Measurements from ENCODE around the gene CNTNAP5. TPM values are rescaled to one million over a fixed set of nuclear protein-coding genes. Genes with fewer than 3 reads are reported as not detected.

The CNTNAP5 gene
- polyA plus RNA-seq, 3 donors from 2014 or later: not detected

GRCh38 chr2:124589971-124590370, 564.9 kb downstream of the CNTNAP5 start:
- Mint-ChIP-seq H3K4me3 (no peak overlapping the region), H3K36me3 (no peaks in the 10 kb centered on the region), H3K9me3 (peaks cover 3 to 19% (median 9%) of the 10 kb centered on the region in 6 donors), H3K27ac (no peak overlapping the region), H3K27me3 (ENCODE audit: low read depth in 3 of 3) (no peaks in the 10 kb centered on the region), H3K4me1 (no peaks in the 10 kb centered on the region)
- no peak for DNase-seq

DNA sequence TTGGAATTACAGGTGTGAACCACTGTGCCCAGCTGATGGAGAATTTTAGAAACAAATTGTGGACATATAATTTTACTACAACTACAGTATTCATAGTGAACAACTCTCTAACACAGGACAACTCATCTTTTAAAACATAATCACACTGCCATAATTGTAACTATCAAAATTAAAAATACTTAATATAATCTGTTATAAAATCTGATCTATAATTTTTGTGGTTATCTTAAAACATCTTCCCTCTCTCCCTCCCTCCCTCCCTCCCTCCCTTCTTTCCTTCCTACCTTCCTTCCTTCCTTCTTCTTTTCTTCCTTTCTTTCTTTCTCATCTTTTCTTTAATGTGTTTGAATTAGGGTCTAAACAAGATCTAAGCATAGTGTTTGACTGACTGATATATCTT, 577.7 kb downstream of the CNTNAP5 start:
- H3K4me1 Mint-ChIP-seq: no peaks in the 10 kb centered on the region
- no peak overlapping the region for H3K4me3 Mint-ChIP-seq
- H3K27ac Mint-ChIP-seq: no peak overlapping the region

GRCh38 chr2:124604940-124605339, 579.9 kb downstream of the CNTNAP5 start:
- no peak overlapping the region for H3K4me3 Mint-ChIP-seq
- H3K27ac Mint-ChIP-seq: no peak overlapping the region
- no peaks in the 10 kb centered on the region for H3K4me1 Mint-ChIP-seq
- H3K27me3 Mint-ChIP-seq (ENCODE audit: low read depth in 3 of 3): peaks cover 0 to 2% (median 0%) of the 10 kb centered on the region in 3 donors
- DNase-seq: no peak
- H3K9me3 Mint-ChIP-seq: peaks cover 5 to 36% (median 13%) of the 10 kb centered on the region in 6 donors
- no peaks in the 10 kb centered on the region for H3K36me3 Mint-ChIP-seq

More for the DNA sequence above, 577.7 kb downstream of the CNTNAP5 start:
- peaks cover 0 to 2% (median 0%) of the 10 kb centered on the region in 3 donors for H3K27me3 Mint-ChIP-seq (ENCODE audit: low read depth in 3 of 3)
- no peaks in the 10 kb centered on the region for H3K36me3 Mint-ChIP-seq
- no peak for DNase-seq
- peaks cover 3 to 45% (median 16%) of the 10 kb centered on the region in 6 donors for H3K9me3 Mint-ChIP-seq

GRCh38 chr2:124607679-124608078, 582.6 kb downstream of the CNTNAP5 start:
- DNase-seq: no peak
- H3K27ac Mint-ChIP-seq: no peak overlapping the region
- H3K9me3 Mint-ChIP-seq: peaks cover 4 to 28% (median 10%) of the 10 kb centered on the region in 6 donors
- no peaks in the 10 kb centered on the region for H3K27me3 Mint-ChIP-seq (ENCODE audit: low read depth in 3 of 3)
- H3K4me3 Mint-ChIP-seq: no peak overlapping the region
- H3K36me3 Mint-ChIP-seq: no peaks in the 10 kb centered on the region
- H3K4me1 Mint-ChIP-seq: no peaks in the 10 kb centered on the region

DNA sequence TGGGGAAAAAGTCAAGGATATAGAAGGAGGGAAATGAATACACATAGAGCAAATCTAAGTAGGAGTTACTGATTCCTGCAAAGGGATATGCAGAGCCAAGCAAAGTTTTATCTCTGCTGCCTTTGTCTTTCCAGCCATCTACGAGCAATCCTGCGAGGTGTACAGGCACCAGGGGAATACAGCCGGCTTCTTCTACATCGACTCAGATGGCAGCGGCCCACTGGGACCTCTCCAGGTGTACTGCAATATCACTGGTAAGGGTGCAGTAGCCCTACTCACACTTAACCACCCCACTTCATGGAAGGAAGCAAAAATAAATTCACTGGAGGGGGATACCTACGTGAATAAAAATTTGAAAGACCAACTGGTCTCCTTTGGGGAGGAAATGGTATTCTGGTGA, 584.6 kb downstream of the CNTNAP5 start:
- no peaks in the 10 kb centered on the region for H3K4me1 Mint-ChIP-seq
- H3K9me3 Mint-ChIP-seq: peaks cover 3 to 21% (median 7%) of the 10 kb centered on the region in 6 donors
- H3K4me3 Mint-ChIP-seq: no peak overlapping the region
- H3K27me3 Mint-ChIP-seq (ENCODE audit: low read depth in 3 of 3): no peaks in the 10 kb centered on the region
- no peaks in the 10 kb centered on the region for H3K36me3 Mint-ChIP-seq
- no peak overlapping the region for H3K27ac Mint-ChIP-seq
- DNase-seq: no peak

DNA sequence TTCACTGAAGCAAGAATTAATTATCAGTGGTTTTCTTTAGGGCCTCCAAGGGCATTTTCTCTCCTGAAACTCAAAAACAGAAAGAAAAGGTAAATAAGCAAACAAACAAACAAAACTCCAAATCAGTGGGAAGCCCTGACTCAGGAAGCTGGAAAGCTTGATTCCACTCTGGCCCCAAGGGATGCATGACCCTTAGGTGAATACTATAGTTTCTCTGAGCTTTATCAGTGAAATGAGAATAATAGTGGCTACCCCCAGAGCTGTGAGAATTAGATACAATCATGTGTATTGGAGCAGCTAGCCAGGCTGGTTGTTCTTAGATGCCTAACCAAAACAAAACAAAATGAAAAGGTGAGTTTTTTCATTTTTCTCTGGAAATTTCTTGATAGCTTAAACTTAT, 585.1 kb downstream of the CNTNAP5 start:
- H3K36me3 Mint-ChIP-seq: no peaks in the 10 kb centered on the region
- no peaks in the 10 kb centered on the region for H3K4me1 Mint-ChIP-seq
- DNase-seq: no peak
- no peak overlapping the region for H3K4me3 Mint-ChIP-seq
- peaks cover 3 to 19% (median 8%) of the 10 kb centered on the region in 6 donors for H3K9me3 Mint-ChIP-seq
- H3K27ac Mint-ChIP-seq: no peak overlapping the region
- H3K27me3 Mint-ChIP-seq (ENCODE audit: low read depth in 3 of 3): no peaks in the 10 kb centered on the region

- Mint-ChIP-seq H3K27me3 (ENCODE audit: low read depth in 3 of 3) (no peaks in the 10 kb centered on the region), H3K4me1 (no peaks in the 10 kb centered on the region), H3K4me3 (no peak overlapping the region), H3K27ac (no peak overlapping the region), H3K36me3 (no peaks in the 10 kb centered on the region), H3K9me3 (peaks cover 2 to 25% (median 8%) of the 10 kb centered on the region in 6 donors)
- DNase-seq: no peak
These were observed 585.8 kb downstream of the CNTNAP5 start for GRCh38 chr2:124610866-124611265.

GRCh38 chr2:124623560-124623959, 598.5 kb downstream of the CNTNAP5 start:
- H3K27ac Mint-ChIP-seq: no peak overlapping the region
- no peak for DNase-seq
- H3K9me3 Mint-ChIP-seq: peaks cover 4 to 28% (median 11%) of the 10 kb centered on the region in 6 donors
- H3K27me3 Mint-ChIP-seq (ENCODE audit: low read depth in 3 of 3): peaks cover 0 to 5% (median 0%) of the 10 kb centered on the region in 3 donors
- H3K4me1 Mint-ChIP-seq: no peaks in the 10 kb centered on the region
- H3K36me3 Mint-ChIP-seq: no peaks in the 10 kb centered on the region
- H3K4me3 Mint-ChIP-seq: no peak overlapping the region

DNA sequence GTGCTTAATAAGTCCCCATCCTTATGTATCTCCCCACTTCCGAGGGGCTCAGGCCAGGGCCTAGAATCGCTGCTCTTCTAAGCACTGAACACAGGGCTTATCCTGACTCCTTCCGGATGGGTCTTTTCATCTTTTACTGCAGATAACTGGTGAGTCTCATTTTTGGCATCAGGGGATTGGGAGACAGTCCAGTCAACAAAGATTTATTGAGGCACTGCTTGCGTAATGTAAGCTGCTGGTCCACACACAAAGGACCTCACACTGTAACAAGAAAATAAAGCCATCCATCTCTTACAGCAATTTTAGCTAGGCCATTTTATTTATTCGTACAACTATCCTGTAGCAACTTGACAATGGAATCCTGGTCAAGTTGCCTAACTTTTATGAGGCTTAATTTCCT, 600.5 kb downstream of the CNTNAP5 start:
- no peaks in the 10 kb centered on the region for H3K36me3 Mint-ChIP-seq
- no peak for DNase-seq
- no peaks in the 10 kb centered on the region for H3K4me1 Mint-ChIP-seq
- no peak overlapping the region for H3K27ac Mint-ChIP-seq
- H3K27me3 Mint-ChIP-seq (ENCODE audit: low read depth in 3 of 3): peaks cover 0 to 5% (median 0%) of the 10 kb centered on the region in 3 donors
- H3K9me3 Mint-ChIP-seq: peaks cover 4 to 33% (median 12%) of the 10 kb centered on the region in 6 donors
- H3K4me3 Mint-ChIP-seq: no peak overlapping the region

GRCh38 chr2:124626993-124627392, 601.9 kb downstream of the CNTNAP5 start:
- peaks cover 0 to 5% (median 1%) of the 10 kb centered on the region in 3 donors for H3K27me3 Mint-ChIP-seq (ENCODE audit: low read depth in 3 of 3)
- no peaks in the 10 kb centered on the region for H3K36me3 Mint-ChIP-seq
- DNase-seq: no peak
- no peaks in the 10 kb centered on the region for H3K4me1 Mint-ChIP-seq
- no peak overlapping the region for H3K4me3 Mint-ChIP-seq
- peaks cover 7 to 36% (median 15%) of the 10 kb centered on the region in 6 donors for H3K9me3 Mint-ChIP-seq
- no peak overlapping the region for H3K27ac Mint-ChIP-seq

DNA sequence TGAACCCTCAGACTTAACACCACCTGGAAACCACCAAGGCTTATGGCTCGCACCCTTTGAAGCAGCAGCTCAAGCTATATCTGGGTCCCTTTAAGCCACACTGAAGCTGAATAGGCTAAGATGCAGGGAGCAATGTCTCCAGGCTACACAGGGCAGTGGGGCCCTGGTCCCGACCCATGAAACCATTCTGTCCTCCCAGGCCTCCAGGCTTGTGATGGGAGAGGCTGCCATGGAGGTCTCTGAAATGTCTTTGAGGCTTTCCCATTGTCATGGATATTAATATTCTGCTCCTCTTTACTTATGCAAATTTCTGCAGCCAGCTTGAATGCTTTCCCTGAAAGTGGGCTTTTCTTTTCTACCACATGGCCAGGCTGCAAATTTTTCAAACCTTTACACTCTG, 608.7 kb downstream of the CNTNAP5 start:
- H3K36me3 Mint-ChIP-seq: no peaks in the 10 kb centered on the region
- no peaks in the 10 kb centered on the region for H3K4me1 Mint-ChIP-seq
- peaks cover 6 to 13% (median 7%) of the 10 kb centered on the region in 6 donors for H3K9me3 Mint-ChIP-seq
- no peak overlapping the region for H3K4me3 Mint-ChIP-seq
- DNase-seq: no peak
- H3K27ac Mint-ChIP-seq: no peak overlapping the region
- peaks cover 0 to 2% (median 1%) of the 10 kb centered on the region in 3 donors for H3K27me3 Mint-ChIP-seq (ENCODE audit: low read depth in 3 of 3)

GRCh38 chr2:124639524-124639923, 614.4 kb downstream of the CNTNAP5 start:
- no peak for DNase-seq
- H3K27ac Mint-ChIP-seq: no peak overlapping the region
- H3K4me1 Mint-ChIP-seq: no peaks in the 10 kb centered on the region
- no peaks in the 10 kb centered on the region for H3K36me3 Mint-ChIP-seq
- H3K27me3 Mint-ChIP-seq (ENCODE audit: low read depth in 3 of 3): peaks cover 0 to 4% (median 0%) of the 10 kb centered on the region in 3 donors
- no peak overlapping the region for H3K4me3 Mint-ChIP-seq
- peaks cover 0 to 26% (median 6%) of the 10 kb centered on the region in 6 donors for H3K9me3 Mint-ChIP-seq

GRCh38 chr2:124640221-124640750, 615.2 kb downstream of the CNTNAP5 start:
- Mint-ChIP-seq H3K4me3 (no peak overlapping the region), H3K27me3 (ENCODE audit: low read depth in 3 of 3) (peaks cover 0 to 2% (median 0%) of the 10 kb centered on the region in 3 donors), H3K36me3 (no peaks in the 10 kb centered on the region), H3K9me3 (peaks cover 0 to 26% (median 6%) of the 10 kb centered on the region in 6 donors), H3K27ac (no peak overlapping the region), H3K4me1 (no peaks in the 10 kb centered on the region)
- no peak for DNase-seq

DNA sequence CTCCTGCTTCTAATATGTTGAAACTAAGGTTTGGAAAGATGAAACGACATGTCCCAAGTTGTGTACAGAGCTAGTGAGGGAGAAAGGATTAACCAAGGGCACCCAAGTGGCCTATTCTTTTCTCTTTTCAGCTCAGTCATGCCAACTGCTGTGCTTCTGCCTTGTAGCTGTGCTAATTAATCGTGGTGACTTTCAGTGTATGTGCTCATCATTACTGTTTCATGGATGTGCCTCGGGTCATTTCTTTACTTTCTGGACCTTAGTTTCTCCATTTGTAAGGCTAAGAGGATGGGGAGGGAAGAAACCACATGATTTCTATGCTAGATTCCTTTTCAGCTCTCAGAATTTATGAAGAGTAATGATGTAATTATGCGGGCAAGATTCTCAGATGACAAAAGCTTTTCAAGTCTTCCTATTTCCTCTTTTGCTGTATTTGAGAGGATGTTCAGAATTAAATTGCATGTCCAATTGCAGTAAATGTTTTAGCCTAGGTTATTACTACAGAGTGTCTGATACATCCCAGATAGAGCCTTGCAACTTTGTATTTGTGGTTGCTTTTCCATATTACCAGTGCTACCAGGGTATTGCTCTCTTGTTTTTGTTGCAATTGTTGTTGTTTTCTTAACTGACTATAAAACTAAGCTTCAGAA, 621.2 kb downstream of the CNTNAP5 start:
- peaks cover 0 to 2% (median 0%) of the 10 kb centered on the region in 3 donors for H3K27me3 Mint-ChIP-seq (ENCODE audit: low read depth in 3 of 3)
- H3K27ac Mint-ChIP-seq: no peak overlapping the region
- no peaks in the 10 kb centered on the region for H3K4me1 Mint-ChIP-seq
- H3K36me3 Mint-ChIP-seq: no peaks in the 10 kb centered on the region
- peaks cover 2 to 39% (median 7%) of the 10 kb centered on the region in 6 donors for H3K9me3 Mint-ChIP-seq
- DNase-seq: no peak
- H3K4me3 Mint-ChIP-seq: no peak overlapping the region
